SK-MEL-5 (cell line): ENCODE data around the gene BMP10. TPM values are rescaled to one million over a fixed set of nuclear protein-coding genes. Genes with fewer than 3 reads are reported as not detected.

Source experiments
- DNase-seq: peaks from one replicate; pipeline ENCODE4 v3.0.0-alpha.2; 2016; ENCODE audit warnings: low read depth, low spot score
- in situ Hi-C: cut with HindIII; loops from 2 replicates; pipeline ENCODE4 v1.10.0; 2016; ENCODE audit warnings: low sequenced_read_pairs, high pct_unique_total_duplicates, low pct_unique_long_range_greater_than_20kb
- total RNA-seq: library from RNA; depleted of rRNA; stranded (reverse); fragments of >200 nt; shearing (Covaris generic); gene quantifications from 2 replicates; pipeline ENCODE4 v1.2.3, GENCODE V29; 2014; rRNA removed

Gene BMP10
- total RNA-seq, 1 experiment from 2014 or later, result not detected

- DNase-seq, result no peak
- in situ Hi-C loops, result no loop called here
Measured at GRCh38 chr2:68834737-68835376, 36.3 kb downstream of the BMP10 start.

GRCh38 chr2:68833162-68833561, 38.0 kb downstream of the BMP10 start:
- in situ Hi-C loops, result no loop called here
- no peak for DNase-seq

GRCh38 chr2:68832233-68832869, 38.8 kb downstream of the BMP10 start:
- in situ Hi-C loops, result no loop called here
- peak; percentile 100 for DNase-seq

- DNase-seq, result no peak
- in situ Hi-C loops, result no loop called here
Measured at GRCh38 chr2:68831686-68832232, 39.4 kb downstream of the BMP10 start.

- in situ Hi-C loops, result no loop called here
- no peak for DNase-seq
Measured at GRCh38 chr2:68829749-68830148, 41.4 kb downstream of the BMP10 start.

- peak; percentile 100 for DNase-seq
- in situ Hi-C loops, result no loop called here
Measured at GRCh38 chr2:68828887-68829708, 42.1 kb downstream of the BMP10 start.

- in situ Hi-C loops, result no loop called here
- DNase-seq, result no peak
Measured at GRCh38 chr2:68827666-68828065, 43.5 kb downstream of the BMP10 start.

- in situ Hi-C loops, result no loop called here
- no peak for DNase-seq
Measured at GRCh38 chr2:68825866-68826265, 45.3 kb downstream of the BMP10 start.

GRCh38 chr2:68824831-68825230, 46.4 kb downstream of the BMP10 start:
- in situ Hi-C loops, result no loop called here

GRCh38 chr2:68822207-68822872, 48.9 kb downstream of the BMP10 start:
- in situ Hi-C loops, result no loop called here
- no peak for DNase-seq

More at GRCh38 chr2:68824831-68825230, 46.4 kb downstream of the BMP10 start:
- no peak for DNase-seq

GRCh38 chr2:68819556-68819955, 51.6 kb downstream of the BMP10 start:
- in situ Hi-C loops, result no loop called here
- DNase-seq, result no peak

GRCh38 chr2:68817306-68817705, 53.9 kb downstream of the BMP10 start:
- DNase-seq, result no peak
- in situ Hi-C loops, result no loop called here

Other genes starting within 250 kb of the BMP10 start
- 6.3 and 6.9 TPM in 2 replicates for gene PROKR1, start 227.8 kb downstream of the BMP10 start, total RNA-seq
- 0.26 and 0.43 TPM in 2 replicates for gene ARHGAP25, start 136.6 kb downstream of the BMP10 start, total RNA-seq
- not detected in 2 replicates for gene GKN2, start 81.5 kb upstream of the BMP10 start, total RNA-seq
- not detected in 2 replicates for gene GKN1, start 103.2 kb upstream of the BMP10 start, total RNA-seq
- 51.6 and 55.2 TPM in 2 replicates for gene ANTXR1, start 141.8 kb upstream of the BMP10 start, total RNA-seq